Skeletal muscle cell (primary cell): ENCODE results near the gene TMEM115.

ENCODE experiments used
- DNase-seq: peaks from one replicate; pipeline ENCODE4 v3.0.0-alpha.2; 2010; ENCODE audit warnings: low read depth
- H3K4me3 ChIP-seq: 2 replicates; pipeline ENCODE4 v1.5.1; 2011; ENCODE audit warnings: low read depth, mild to moderate bottlenecking, control low read depth, low read length, moderate library complexity

TMEM115 gene

DNA sequence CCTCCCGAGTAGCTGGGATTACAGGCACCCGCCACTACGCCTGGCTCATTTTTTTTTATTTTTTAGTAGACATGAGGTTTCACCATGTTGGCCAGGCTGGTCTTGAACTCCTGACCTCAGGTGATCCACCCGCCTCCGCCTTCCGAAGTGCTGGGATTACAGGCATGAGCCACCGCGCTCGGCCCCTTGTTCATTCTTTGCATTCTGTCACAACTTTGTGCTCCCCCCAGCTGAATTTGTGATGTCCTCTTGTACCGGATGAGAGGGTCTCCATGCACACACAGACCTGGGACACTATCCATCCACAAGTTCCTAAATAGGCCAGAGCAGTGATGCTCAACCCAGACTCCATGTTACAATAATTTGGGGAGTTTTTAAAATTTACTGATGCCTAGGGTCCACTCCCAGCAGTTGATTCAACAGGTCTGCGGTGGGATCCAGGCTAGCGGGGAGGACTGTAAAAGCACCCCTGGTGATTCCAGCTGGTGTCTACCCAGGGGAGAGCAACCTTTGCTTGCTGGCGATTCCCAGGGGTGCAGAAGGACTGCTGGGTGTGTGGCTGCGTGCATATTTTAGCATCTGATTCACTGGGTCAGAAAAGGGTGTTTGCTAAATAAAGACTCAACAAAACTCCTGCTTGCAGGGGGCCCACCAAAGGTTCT, 19.7 kb downstream of the TMEM115 start:
- DNase-seq, result no peak
- H3K4me3 ChIP-seq, result peak overlapping the region; percentile 55

DNA sequence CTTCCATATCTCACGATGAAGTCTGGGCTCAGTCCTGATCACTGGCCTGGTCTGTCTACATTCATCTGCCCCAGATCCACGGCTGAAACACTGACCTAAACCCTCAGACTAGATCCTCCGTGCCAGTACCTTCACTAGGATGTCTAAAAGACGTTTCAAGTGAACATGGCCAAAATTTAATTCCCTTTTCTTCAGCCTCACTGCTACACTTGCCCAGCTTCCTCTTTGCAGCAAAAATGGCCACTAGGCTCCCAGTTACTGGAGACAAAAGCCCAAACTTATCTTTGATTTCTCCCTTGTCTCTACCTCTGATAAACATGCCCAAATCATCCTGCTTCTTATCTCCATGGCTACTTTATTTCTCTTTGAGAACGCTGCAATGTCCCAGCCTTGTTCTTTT, 20.4 kb downstream of the TMEM115 start:
- no peak for DNase-seq
- no peak overlapping the region for H3K4me3 ChIP-seq

DNA sequence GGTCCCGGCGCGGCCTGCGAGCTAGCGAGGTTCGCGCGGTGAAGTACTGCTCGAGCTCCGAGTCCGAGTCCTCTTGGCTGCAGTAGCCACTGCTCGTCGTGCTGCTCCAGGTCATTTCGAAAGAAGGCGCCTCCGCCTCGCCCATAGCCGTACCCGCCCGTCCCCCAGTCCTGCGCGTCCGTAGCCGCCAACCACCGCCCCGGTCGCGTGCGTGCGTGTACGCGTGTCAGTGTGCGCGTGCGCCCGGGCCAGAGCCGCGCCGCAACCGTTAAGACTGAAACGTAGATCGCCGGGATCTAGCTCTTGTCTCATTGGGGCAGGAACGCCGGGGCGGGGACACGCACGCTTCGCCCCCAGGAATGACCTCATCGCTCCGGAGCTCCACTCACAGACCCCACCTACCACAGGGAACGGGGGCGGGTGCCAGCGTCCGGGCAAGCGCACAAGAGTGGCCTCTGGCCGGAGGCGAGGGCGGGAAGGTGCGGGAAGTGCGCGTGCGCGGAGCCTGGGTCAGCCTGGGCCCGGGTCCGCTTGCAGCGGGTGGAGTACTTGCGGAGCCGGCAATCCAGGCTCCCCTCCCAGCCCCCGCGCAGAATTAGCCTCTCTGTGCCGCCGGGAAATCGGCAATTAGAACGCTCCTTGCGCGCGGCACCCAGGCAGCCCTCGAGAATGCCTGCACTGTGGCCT, 22.0 kb downstream of the TMEM115 start:
- H3K4me3 ChIP-seq, result peak overlapping the region; percentile 83
- DNase-seq, result peak; percentile 98

DNA sequence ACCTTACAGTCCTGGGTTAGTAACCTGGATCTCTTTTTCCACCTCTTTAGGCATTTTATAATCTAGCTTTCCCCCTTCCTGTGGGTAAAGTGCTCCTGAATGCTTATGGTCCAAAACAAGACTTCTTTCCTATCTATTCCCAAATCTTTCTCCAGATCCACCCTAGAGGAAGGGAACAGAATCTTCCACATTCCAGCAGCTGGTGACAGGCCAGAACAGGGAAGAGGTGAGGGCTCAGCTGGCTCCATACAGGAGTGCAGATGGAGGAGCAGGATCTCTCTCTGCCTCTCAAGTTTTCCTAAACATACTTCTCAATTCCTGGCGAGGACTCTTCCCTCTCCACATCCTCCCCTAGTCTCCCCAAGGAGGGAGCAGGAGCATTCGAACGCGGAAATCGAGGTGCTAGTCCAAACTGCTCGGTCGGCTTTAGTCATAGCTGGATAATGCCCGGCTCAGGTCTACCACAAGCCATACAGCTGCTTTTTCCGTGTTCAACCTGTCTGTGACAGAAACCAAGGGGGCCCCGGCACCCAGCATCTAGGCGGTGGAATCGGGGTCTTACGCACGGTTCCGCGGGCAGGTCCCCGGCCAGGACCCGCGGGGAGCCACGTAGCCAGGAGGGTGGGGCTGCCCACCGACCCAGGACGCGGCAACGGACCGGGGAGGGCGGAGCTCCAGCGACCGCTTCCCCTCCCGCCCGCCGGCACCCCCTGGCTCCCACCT, 22.7 kb downstream of the TMEM115 start:
- H3K4me3 ChIP-seq, result peak overlapping the region; percentile 83
- DNase-seq, result no peak

DNA sequence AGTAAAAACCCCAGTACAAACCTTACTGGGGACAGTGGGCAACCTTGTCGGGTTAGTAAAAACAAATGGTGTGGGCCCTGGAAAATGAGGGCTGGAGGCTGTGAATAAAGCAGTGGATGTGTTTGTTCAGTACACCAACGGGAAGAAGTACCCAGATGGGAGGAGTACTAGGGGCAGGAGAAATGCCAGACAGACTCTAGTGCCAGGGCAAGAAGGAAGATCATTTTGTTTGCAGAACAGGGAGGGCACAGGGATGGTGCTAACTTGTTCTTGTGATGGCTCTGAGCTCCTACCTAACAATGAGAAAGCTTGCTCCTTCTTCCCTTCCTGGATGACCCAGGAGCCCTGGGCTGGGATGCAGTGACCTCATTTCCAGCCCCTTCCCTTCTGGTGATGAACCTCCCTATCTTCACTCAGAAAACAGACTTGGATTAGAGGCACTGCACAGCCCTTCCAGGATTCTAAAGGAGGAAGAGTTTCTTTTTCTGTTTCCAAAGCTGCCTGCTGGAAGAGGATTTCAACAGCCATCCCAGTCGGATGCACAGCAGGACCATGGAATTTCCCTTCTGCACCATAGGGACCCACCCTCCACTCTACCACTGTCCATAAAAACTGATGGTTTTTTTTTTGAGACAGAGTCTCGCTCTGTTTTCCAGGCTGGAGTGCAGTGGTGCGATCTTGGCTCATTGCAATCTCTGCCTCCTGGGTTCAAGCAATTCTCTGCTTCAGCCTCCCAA, 24.8 kb downstream of the TMEM115 start:
- no peak for DNase-seq
- H3K4me3 ChIP-seq, result no peak overlapping the region

DNA sequence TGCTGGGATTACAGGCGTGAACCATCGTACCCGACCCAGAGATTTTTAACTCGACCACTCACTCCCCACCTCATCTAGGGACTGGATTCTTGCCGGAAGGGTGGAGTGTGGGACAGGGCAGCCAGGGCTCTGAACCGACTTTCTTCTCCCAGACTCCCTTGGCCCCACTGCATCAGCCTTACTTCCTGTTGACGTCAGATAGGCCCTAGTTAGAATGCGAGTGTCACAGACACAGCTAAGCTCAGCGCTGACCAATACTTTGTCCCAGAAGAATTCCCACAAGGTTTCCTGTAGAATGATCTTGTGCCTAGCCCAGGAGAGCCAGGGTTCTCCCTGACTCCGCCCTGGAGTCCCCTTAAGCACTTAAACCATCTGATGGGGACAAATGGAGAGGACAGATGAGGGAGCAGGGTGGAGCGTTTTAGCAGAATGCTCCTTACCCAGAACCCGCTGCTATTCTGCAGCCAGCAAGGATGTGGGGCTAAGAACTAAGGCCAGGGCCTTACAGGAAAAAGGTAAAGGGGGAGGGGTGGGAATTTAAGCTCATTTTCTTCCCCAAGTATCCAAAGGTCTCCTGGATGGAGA, 25.5 kb downstream of the TMEM115 start:
- H3K4me3 ChIP-seq, result no peak overlapping the region

DNA sequence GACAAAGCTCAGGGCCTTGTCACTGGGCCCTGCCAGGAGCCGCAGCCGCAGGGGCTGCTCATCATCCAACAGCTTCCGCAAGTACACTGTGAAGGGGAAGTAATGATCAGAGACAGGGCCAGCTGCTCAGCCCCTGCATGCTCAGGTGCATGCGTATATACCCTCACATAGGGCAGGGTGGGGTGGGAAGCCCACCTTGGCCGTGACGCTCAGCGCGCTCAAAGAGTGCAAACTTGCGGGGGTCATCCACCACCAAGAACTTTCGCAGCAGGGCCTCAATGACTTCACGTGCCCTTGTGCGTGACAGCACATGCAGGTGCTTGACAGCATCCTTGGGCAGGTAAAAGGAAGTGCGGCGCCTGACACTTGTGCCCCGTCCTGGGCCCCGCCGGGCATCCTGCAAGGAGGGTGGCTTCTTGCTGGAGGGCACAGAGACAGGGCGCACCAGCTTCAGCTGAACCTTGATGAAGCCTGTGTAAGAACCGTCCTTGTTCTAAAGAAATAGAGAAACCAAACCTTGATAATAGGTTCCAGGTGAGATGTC, 27.9 kb downstream of the TMEM115 start:
- no peak for DNase-seq
- H3K4me3 ChIP-seq, result no peak overlapping the region

More for the DNA sequence above, 25.5 kb downstream of the TMEM115 start:
- DNase-seq, result peak; percentile 65

DNA sequence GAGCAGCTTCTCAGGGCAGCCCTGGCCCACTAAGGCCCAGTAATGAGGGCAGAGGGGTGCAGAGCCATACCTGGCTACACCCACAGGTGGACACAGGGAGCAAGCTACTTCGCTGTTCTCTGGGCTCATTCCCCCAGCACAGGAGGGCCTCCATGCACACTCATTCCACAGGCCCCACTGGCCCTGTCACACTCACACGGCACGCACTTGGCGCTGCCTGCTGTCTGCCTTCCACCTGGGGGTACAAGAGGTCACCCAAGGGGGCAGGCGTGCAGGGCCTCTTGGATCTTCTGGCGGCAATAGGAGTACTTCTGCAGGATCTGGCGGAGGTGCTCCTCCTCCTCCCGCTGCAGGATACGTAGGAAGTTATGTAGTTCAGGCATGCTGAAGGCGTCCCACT, 29.0 kb downstream of the TMEM115 start:
- H3K4me3 ChIP-seq, result no peak overlapping the region
- no peak for DNase-seq

DNA sequence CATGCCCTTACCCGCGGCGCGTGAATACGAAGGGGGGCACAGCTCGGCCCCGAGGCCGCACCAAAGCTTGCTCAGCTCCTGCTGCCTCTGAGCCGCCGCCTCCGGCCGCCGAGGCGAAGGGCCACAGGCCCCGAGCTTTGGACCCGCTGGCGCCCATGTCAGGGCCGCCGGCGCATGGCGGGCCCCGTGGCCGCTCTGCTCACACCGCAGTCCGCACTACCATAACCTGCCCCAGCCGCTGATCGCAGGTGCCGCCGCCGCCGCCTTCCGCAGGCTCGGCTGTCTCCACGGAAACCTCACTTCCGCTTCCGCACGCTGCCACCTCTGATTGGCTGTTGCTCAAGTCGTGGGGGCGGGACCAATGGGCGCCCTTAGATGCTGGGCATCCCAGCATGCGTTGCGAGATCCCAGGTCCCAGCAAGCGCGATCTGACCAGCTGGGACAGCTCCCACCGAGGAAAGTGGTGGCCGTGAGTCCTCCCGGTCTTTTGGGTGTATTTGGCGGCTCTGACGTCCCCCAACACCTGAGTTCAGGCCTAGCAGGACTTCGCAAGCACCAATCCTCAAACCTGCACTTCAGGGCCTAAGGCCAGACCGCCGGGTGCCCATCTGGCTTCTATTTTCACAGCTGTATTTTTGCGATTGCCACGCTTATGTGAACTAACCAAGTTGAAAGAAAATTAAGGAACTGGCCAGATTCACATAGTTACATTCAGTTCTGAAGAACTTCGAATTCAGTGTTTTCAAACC, 31.2 kb downstream of the TMEM115 start, which contains the start of gene TUSC2:
Gene TUSC2 (minus strand): TSS at position 281 of the 749 bp plus-strand sequence. CDS start 124 bp downstream, at position 157.
- DNase-seq, result peak; percentile 81

DNA sequence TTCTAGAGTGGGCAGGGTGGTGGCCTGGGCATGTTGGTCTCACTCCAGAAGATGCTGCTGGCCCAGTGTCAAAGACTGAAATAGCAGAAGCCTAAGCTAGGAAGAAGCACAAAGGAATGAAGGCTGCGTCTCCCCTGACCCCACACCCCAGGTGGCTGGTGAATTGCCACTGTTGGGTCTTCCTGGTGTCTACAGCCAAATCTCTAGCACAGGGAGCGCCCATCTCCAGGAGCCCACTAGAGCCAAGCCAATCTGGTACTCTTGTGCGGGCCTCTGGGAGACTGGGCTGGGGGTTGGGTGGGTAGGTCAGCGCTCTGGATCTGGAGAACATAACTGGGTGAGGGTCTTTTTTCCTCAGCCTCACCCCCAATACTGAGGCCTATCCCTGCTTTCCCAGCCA, 32.2 kb downstream of the TMEM115 start:
- peak overlapping the region; percentile 94 for H3K4me3 ChIP-seq
- DNase-seq, result no peak

More for the DNA sequence above, 31.2 kb downstream of the TMEM115 start, which contains the start of gene TUSC2:
- H3K4me3 ChIP-seq, result peak within 1 kb of the TSS; percentile 94

DNA sequence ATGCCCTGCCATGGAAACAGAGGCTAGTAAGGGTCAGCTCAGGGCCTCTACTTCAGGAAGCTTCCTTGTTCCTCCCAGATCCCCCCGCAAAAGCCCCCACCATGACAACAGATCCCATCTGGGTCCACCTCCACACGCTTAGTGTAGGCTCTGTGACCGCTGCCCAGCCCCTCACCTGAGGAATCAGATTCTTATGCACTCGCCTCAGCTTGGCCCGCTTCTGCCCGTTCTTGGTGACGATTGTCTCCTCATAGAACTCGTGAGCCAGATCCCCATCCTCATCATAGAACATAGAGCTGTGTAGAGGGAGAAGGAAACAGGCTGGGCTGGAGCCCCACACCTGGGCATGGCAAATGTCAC, 33.2 kb downstream of the TMEM115 start:
- H3K4me3 ChIP-seq, result no peak overlapping the region
- no peak for DNase-seq

DNA sequence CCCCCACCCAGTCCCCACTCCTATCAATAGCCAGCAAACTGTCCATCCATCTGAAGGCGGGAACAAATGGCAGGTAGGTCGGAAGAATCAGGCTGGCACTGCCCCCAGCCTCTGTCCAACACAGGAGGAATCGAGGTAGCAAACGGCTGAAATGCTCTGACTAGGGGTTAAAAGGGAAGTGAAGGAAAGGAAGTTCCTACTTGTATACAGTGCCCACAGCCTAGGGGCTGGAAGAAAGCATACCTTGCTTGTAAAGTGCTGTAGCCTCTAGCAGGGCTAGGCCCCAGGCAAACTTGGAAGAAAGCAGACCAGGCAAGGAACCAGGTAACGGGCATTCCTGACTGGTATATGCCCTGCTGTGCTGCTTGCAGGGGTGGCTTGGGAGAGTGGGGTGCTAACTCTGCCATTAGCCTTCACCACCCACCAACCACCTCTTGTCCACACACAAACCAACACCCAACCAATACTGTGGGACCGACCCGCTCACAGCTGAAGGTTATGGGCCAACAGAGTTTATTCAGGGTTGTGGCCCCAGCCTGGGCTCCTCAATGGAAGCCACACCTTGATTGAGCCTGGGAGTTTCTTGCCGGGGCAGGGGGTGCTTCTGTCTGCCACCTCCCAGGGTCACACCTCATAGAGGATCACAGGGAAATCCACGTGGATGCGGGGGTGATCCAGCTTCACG, 33.7 kb downstream of the TMEM115 start:
- no peak overlapping the region for H3K4me3 ChIP-seq
- no peak for DNase-seq

DNA sequence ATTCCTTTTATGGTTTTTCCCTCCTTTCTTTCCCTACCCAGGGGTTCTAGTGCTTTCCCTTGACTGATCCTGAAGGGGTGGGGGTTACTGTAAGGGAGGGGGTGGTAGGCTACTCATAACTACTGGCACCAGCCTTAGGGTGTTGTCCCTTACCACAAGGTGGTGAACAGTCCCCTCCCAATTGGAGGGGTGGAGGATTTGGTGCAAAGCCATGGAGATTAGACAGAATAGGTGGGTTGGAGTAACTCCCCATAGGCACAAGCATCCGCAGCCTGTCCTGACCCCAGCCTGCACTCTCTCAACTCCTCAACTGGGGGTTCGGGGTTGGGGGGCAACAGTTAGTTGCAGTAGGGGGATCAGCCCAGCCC, 34.2 kb downstream of the TMEM115 start:
- DNase-seq, result no peak
- no peak overlapping the region for H3K4me3 ChIP-seq

DNA sequence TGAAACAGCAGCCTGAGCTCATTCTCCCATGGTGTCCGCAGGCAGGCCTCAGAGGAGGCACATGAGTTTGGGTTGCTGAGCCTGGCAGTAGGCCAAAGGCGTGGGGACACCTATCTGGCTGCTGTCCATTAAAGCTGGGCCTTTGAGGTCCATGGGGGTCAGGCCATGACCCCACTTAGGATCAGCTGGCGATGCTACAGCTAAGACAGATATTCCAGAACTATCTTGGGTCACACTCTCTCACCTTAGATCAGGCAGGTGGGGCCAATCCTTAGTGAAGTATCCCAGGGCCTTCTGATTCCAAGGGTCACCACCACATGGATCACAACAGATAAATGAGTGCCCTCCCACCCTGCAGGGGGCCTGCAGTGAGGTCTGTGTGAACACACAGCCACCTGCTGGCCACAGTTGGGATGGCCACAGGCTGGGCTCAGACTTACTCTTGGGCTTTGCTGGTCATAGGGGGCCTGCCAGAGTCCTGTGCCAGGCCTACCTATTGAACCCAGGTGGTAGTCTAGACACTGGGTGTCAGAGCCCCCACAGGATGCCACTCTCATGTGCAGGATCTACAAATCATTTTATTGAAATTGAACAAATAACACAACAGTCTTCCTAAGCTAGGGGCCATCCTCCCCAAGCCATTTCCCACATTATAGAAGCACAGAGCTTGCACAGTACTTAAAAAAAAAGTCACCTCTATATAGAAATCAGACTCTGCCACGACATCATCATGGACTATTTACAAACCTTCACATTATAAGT, 34.8 kb downstream of the TMEM115 start:
- peak; percentile 24 for DNase-seq
- H3K4me3 ChIP-seq, result no peak overlapping the region

DNA sequence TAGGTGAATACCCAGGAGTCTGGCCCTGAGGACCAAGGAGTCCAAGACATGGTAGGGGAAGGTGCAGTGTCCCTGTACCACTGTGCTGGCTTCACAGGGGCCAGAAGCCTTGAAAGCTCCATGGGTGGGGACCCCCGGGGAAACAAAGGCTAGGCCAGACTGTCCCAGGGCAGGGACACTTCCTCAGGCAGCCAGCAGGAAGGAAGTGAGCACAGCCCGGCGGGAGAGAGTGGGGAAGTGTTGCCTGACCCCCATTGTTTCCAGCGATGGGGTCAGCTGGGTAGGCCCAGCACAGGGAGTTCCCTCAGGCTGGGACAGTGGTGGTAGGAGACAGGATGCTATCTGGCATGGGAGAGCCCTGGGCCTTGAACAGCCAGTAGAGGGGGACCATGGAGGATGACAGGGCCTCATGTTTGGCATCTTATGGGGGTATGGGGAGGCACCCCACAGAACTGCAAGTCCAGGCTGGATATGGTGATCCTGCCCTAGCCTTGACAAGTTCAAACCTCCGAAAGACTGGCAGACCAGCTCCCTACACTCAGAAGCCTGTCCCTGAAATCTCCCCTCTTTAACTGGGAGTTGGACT, 35.6 kb downstream of the TMEM115 start:
- DNase-seq, result no peak

DNA sequence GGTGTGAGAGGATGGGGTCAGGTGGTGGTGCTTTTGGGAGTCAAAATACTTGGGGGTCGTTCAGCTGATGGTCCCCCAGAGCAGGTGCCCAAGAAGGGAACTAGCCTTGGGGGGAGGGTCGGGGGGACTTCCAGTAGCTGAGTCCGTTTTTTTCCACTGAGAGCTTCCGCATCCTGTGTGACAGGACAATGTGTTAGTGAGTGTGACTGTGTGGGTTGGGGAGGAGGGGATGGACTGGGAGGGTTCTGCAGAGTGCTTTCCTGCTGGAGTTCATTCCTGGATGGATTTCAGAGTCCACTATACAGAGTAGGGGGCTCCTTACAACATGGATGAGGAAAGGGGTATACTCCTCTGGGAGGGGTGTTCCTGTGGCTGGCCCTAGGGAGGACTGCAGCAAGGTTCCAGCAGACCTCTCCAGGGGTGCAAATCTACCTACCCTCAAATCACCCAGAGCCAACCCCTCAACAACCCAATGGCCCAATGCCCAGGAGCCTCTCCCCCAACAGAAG, 36.2 kb downstream of the TMEM115 start:
- no peak for DNase-seq
- no peak overlapping the region for H3K4me3 ChIP-seq

More for the DNA sequence above, 35.6 kb downstream of the TMEM115 start:
- H3K4me3 ChIP-seq, result no peak overlapping the region
